ENCODE data around the gene MYO1H. TPM values are rescaled to one million over a fixed set of nuclear protein-coding genes. Genes with fewer than 3 reads are reported as not detected.

Gene MYO1H
- total RNA-seq, 1 experiment from 2014 or later: not detected

DNA sequence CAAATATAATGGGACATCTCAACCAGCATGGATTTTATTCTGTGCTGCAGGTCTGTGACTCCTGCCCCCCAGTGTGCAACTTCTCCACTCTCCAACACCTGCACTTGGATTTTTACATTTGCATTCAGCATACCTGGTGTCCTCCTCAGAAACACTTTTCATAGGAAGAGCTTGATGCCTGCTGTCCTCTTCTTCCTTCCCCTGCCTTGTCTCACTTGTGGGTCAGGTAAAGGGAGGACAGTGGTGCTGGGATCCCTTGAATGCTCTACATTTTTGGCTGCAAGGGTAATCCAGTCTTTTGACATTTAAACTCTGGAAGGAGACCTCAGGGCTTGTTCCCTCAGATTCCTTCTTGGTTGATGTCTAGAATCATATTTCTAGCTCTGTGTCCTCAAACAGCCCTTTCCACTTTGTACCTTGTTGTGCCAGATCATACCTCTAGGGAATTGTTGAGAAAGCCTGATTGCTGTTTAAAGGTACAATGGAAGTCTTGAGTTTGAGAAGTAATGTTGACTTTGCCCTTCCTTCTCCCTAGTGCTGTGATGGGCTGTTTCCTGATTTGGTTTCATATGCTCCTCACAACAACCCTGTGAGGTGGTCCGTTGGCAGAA is 142.4 kb downstream of the MYO1H start:
- no peak for DNase-seq (ENCODE audit: low spot score)

DNA sequence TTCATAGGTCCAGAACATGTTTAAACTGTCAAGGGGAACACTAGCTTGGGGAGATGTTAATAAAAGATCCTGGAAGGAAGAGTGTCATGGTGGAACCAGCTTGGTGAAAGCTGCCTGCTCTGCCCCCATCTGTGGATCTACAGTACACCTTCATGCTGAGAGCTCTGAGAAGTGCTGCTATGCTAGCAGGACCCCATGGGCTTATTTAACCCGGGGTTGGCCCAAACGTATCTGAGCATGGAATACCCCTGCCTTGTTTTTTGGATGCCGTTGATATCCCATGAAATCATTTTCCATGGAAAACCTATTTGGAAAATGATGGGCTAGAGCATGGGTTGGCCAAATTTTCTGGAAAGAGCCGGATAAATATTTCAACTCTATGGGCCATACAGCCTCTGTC is 144.0 kb downstream of the MYO1H start:
- no peak for DNase-seq (ENCODE audit: low spot score)

DNA sequence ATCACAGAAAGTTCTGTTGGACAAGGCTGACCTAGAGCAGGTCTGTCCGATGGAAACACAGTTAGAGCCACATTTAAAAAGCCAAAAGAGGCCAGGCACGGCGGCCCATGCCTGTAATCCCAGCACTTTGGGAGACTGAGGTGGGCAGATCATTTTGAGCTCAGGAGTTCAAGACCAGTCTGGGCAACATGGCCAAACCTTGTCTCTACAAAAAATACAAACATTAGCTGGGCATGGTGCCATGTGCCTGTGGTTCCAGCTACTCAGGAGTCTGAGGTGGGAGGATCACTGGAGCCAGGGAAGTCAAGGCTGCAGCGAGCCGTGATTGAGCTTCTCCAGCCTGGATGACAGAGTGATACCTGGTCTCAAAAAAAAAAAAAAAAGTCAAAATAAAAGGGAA is 144.7 kb downstream of the MYO1H start:
- no peak for DNase-seq (ENCODE audit: low spot score)

DNA sequence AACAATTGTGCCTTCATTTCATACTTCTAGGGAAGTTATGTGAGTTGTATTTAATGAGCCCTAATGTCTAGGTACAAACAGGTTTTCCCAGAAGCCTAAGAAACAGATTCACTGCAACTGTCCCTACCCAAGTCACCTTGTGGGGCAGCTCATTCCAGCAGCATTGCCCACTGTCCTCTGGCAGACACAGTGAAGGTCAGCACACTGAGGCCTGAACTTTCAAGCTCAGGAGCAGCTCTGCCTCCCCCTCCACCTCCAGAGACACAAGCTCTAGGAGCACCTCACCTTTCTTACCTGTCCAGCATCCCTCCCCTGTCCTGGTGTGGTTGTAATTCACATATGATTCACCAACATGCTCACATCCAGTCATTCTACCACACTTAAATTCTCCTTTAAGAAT is 145.4 kb downstream of the MYO1H start:
- DNase-seq (ENCODE audit: low spot score): no peak

DNA sequence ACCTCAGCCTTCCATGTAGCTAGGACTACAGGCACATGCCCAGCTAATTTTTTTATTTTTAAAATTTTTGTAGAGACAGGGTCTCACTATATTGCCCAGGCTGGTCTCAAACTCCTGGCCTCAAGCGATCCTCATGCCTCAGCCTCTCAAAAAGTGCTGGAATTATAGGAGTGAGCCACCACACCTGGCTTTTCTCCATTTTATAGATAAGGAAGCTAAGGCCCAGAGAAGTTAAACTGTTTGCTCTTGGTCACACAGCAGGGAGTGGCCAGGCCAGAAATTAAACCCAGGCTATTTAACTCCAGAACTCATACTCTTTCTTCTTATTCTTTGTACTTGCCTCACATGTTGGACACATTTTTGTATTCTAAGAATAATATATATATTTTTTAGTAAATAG is 146.2 kb downstream of the MYO1H start:
- no peak for DNase-seq (ENCODE audit: low spot score)

DNA sequence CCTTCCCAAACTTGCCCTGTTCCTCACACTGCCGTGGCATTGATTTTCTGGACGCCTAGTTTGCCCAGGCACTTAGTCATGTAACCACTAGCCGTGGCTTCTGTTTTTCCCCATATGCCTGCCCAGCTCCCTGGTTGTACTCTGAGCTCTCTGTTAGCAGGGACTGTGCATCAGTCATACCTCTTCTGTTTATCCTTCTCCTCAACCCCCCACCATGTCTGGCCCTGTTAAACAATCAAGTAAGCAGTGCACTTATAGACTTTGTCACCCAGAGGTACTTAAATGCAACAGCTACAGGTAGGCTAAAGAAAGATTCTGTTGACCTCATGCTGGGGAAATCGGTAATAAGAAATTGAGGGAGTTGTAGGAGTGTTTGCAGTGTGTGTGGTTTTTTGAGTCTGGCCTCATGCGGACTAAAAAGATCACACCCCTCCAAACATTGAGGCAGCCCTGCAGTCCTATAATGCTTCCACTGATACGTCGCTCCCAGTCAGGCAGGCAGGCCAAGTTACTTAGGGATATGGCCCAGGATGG is 146.7 kb downstream of the MYO1H start:
- no peak for DNase-seq (ENCODE audit: low spot score)

DNA sequence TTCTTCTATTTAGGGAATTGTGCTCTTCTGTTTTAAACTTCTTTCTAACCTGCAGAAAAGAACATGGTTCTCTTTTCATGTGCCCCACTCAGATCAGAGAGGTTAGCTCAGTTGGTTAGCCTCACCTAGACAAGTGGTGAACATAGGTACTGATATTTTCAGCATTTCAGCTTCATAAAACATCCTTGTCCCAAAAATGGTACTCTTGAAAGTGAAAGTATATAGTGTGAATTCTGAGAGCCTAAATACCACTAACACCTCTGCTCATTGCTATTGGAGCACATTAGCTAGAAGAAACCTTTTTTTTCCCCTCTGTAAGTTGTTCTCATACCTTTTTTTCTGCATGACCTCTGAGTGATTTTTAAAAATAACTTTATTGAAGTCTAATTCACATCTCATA is 147.3 kb downstream of the MYO1H start:
- DNase-seq (ENCODE audit: low spot score): no peak

DNA sequence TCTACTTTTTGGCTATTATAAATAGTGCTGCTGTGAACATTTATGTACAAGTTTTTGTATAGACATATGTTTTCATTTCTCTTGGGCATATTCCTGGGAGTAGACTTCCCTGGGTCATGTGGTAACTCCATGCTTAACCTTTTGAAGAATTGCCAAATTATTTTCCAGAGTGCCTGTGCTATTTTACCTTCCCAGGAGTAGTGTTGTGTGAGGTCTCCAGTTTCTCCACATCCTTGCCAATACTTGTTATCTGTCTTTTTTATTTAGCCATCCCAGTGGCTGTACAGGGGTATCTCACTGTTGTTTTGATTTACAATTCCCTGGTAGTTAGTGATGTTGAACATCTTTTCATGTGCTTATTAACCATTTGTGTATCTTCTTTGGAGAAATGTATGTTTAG is 148.6 kb downstream of the MYO1H start:
- no peak for DNase-seq (ENCODE audit: low spot score)

DNA sequence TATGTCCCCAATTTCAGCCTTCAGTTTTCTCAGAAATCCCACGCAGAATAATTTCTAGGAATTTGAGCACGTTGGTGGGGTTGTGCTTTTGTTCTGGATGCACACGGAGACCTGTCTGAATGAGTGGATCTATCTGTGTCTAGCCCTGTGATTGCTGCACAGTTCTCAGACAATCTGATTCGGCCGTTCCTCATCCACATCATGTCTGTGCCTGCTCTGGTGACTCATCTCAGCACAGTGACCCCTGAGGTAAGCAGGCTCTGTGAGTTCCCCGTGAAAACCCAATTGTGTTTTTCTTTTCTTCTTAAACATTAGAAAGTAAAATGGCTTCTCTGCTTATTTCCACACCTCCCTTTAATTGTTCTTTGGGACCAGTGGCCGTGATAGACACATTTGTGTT is 150.0 kb downstream of the MYO1H start:
- DNase-seq (ENCODE audit: low spot score): no peak

Other genes starting within 250 kb of the MYO1H start
- 3.2 and 5.7 TPM in 2 replicates for gene ACACB, start 231.3 kb upstream of the MYO1H start, total RNA-seq (2014; rRNA removed; shearing (Covaris generic))
- gene FOXN4, start 38.6 kb upstream of the MYO1H start, total RNA-seq (2014; rRNA removed; shearing (Covaris generic)): not detected in 2 replicates
- 19.6 and 53.6 TPM in 2 replicates for gene KCTD10, start 129.4 kb downstream of the MYO1H start, total RNA-seq (2014; rRNA removed; shearing (Covaris generic))
- gene UBE3B, start 129.7 kb downstream of the MYO1H start, total RNA-seq (2014; rRNA removed; shearing (Covaris generic)): 28.4 and 30.2 TPM in 2 replicates
- gene MMAB, start 225.6 kb downstream of the MYO1H start, total RNA-seq (2014; rRNA removed; shearing (Covaris generic)): 51.2 and 52.0 TPM in 2 replicates
- 18.7 and 30.2 TPM in 2 replicates for gene MVK, start 225.9 kb downstream of the MYO1H start, total RNA-seq (2014; rRNA removed; shearing (Covaris generic))

Data from A172 (cell line).